CD4-positive, alpha-beta T cell (primary cell): Measurements from ENCODE around the gene IDUA. TPM values are rescaled to one million over a fixed set of nuclear protein-coding genes. Genes with fewer than 3 reads are reported as not detected.

Experiments
- ATAC-seq: fragments of 200-7000 bp; cut with Tn5 transposase; one replicate; pipeline ENCODE4 v1.10.0; 2022; ENCODE audit warnings: mild to moderate bottlenecking; ENCODE audit not compliant: poor library complexity
- CTCF ChIA-PET: fragments of 350-600 bp; sonication (Branson Sonifier 250); formaldehyde crosslinking; loops from one replicate; lab custom pipeline; 2021; ENCODE audit warnings: antibody characterized with exemption, inconsistent platforms; lab: Charles Lee
- POLR2A ChIA-PET: fragments of 350-600 bp; sonication (Branson Sonifier 250); formaldehyde crosslinking; loops from one replicate; lab custom pipeline; 2021; ENCODE audit warnings: antibody characterized with exemption, inconsistent platforms; lab: Charles Lee
- DNase-seq, 14 experiments: peaks; one replicate each; pipeline ENCODE4 v3.0.0-alpha.2; 2013 to 2020; ENCODE audit warnings: mixed read lengths in 2 of 14
- H3K27ac ChIP-seq, 2 donors: one replicate each; pipeline versions ENCODE4 v1.5.1 to v1.7.0; 2013; ENCODE audit warnings: low read length in 2 of 2, low read depth in 1 of 2, mild to moderate bottlenecking in 1 of 2
- H3K27me3 ChIP-seq, 2 experiments: 1 replicate in 1 of 2; 2 replicates in 1 of 2; pipeline versions ENCODE4 v1.6.1 to v1.7.0; 2013; ENCODE audit warnings: low read length in 2 of 2, control low read depth in 1 of 2, mild to moderate bottlenecking in 1 of 2, moderate library complexity in 1 of 2; ENCODE audit not compliant: insufficient read depth in 2 of 2, control insufficient read depth in 1 of 2
- H3K36me3 ChIP-seq: one replicate; pipeline ENCODE4 v1.6.1; 2013; ENCODE audit warnings: low read length, control low read depth; ENCODE audit not compliant: insufficient read depth
- H3K4me1 ChIP-seq: one replicate; pipeline ENCODE4 v1.6.1; 2013; ENCODE audit warnings: low read length, control low read depth; ENCODE audit not compliant: insufficient read depth
- H3K4me3 ChIP-seq: one replicate; pipeline ENCODE4 v1.5.1; 2013; ENCODE audit warnings: mild to moderate bottlenecking, low read length, moderate library complexity
- H3K9me3 ChIP-seq, 2 experiments: 1 replicate in 1 of 2; 2 replicates in 1 of 2; pipeline versions ENCODE4 v1.6.1 to v1.7.0; 2013; ENCODE audit warnings: low read length in 2 of 2, mild to moderate bottlenecking in 2 of 2, control low read depth in 1 of 2, moderate library complexity in 1 of 2; ENCODE audit not compliant: control insufficient read depth in 1 of 2, insufficient read depth in 1 of 2
- H3K27ac Mint-ChIP-seq: one replicate; pipeline ENCODE4 v1.8.0; 2020; ENCODE audit warnings: mixed read lengths
- H3K27me3 Mint-ChIP-seq: one replicate; pipeline ENCODE4 v1.8.0; 2021; ENCODE audit warnings: mixed read lengths
- H3K36me3 Mint-ChIP-seq: one replicate; pipeline ENCODE4 v1.8.0; 2021; ENCODE audit warnings: low read depth, mixed read lengths
- H3K4me1 Mint-ChIP-seq: one replicate; pipeline ENCODE4 v1.8.0; 2021; ENCODE audit warnings: low read depth, mixed read lengths
- H3K4me3 Mint-ChIP-seq: one replicate; pipeline ENCODE4 v1.8.0; 2020; ENCODE audit warnings: mild to moderate bottlenecking, mixed read lengths
- H3K9me3 Mint-ChIP-seq: one replicate; pipeline ENCODE4 v1.8.0; 2020; ENCODE audit warnings: mixed read lengths
- intact Hi-C, 2 experiments: fragments of 100-400 bp; cut with DNase I in 1 of 2; cut with micrococcal nuclease in 1 of 2; formaldehyde crosslinking; loops; one replicate each; pipeline versions ENCODE4 v1.15.1 to v1.9.0; 2023 to 2025; cut with DNase I, micrococcal nuclease
- total RNA-seq, 174 experiments: library from RNA in 2 of 174; stranded (reverse) in 2 of 174; gene quantifications; one replicate each; pipeline ENCODE4 v1.2.3 and lab custom pipeline; 2021 to 2026
- TF ChIP-seq, protein P1 (sequence below): fragments of 200-600 bp; IDR thresholded peaks from one replicate; pipeline ENCODE4 v1.8.0; 2022; ENCODE audit warnings: antibody characterized with exemption, mild to moderate bottlenecking

Gene IDUA
- total RNA-seq, 2 experiments from 2014 or later = 70.2 to 77.8 TPM

DNA sequence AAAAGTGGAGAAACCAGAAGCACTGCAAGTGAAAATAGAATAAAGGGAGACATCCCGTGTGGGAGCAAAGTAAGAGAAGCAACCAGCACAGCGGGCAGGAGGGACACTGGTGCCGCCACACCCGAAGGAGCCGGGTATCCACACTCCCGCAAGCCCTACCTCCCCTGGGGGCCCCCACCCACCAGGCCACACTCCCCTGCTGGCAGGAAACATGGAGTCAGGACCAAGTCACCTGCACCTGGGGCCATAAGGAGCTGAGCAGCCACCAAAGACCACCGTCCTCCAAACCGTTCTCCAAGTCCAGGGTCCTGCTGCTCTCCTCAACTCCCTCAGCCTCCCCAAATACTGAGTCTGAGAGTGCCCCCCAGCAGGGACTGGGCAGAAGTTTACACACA lies 55.1 kb downstream of the IDUA start:
- POLR2A ChIA-PET = no interaction called here
- Mint-ChIP-seq H3K36me3 (no peaks in the 10 kb centered on the region), H3K27me3 (peaks cover 23% of the 10 kb centered on the region), H3K27ac (no peak overlapping the region), H3K4me3 (no peak overlapping the region), H3K4me1 (no peaks in the 10 kb centered on the region), H3K9me3 (no peaks in the 10 kb centered on the region)
- CTCF ChIA-PET = no interaction called here
- peaks cover 2% of the 10 kb centered on the region for H3K4me1 ChIP-seq
- H3K4me3 ChIP-seq = no peak overlapping the region
- H3K27me3 ChIP-seq = peaks cover 18 to 24% of the 10 kb centered on the region in 2 experiments
- TF ChIP-seq, protein P1, sequence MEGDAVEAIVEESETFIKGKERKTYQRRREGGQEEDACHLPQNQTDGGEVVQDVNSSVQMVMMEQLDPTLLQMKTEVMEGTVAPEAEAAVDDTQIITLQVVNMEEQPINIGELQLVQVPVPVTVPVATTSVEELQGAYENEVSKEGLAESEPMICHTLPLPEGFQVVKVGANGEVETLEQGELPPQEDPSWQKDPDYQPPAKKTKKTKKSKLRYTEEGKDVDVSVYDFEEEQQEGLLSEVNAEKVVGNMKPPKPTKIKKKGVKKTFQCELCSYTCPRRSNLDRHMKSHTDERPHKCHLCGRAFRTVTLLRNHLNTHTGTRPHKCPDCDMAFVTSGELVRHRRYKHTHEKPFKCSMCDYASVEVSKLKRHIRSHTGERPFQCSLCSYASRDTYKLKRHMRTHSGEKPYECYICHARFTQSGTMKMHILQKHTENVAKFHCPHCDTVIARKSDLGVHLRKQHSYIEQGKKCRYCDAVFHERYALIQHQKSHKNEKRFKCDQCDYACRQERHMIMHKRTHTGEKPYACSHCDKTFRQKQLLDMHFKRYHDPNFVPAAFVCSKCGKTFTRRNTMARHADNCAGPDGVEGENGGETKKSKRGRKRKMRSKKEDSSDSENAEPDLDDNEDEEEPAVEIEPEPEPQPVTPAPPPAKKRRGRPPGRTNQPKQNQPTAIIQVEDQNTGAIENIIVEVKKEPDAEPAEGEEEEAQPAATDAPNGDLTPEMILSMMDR = no peak
- no peak overlapping the region for H3K27ac ChIP-seq
- no peaks in the 10 kb centered on the region for H3K36me3 ChIP-seq
- intact Hi-C loops = no loop called here
- peaks cover 0 to 9% of the 10 kb centered on the region in 2 experiments for H3K9me3 ChIP-seq
- DNase-seq = no peak
- ATAC-seq = no peak

GRCh38 chr4:1042352-1043055 lies 55.7 kb downstream of the IDUA start:
- Histone ChIP-seq H3K27me3 (peaks cover 23 to 28% of the 10 kb centered on the region in 2 experiments), H3K36me3 (no peaks in the 10 kb centered on the region), H3K4me3 (no peak overlapping the region), H3K4me1 (peaks cover 2% of the 10 kb centered on the region), H3K9me3 (peaks cover 0 to 9% of the 10 kb centered on the region in 2 experiments), H3K27ac (no peak overlapping the region)
- H3K27ac Mint-ChIP-seq = no peak overlapping the region
- H3K4me1 Mint-ChIP-seq = no peaks in the 10 kb centered on the region
- no peak overlapping the region for H3K4me3 Mint-ChIP-seq
- H3K9me3 Mint-ChIP-seq = no peaks in the 10 kb centered on the region
- CTCF ChIA-PET = no interaction called here
- DNase-seq (no peak), ATAC-seq (no peak)
- no peaks in the 10 kb centered on the region for H3K36me3 Mint-ChIP-seq
- intact Hi-C loops = no loop called here
- H3K27me3 Mint-ChIP-seq = peaks cover 26% of the 10 kb centered on the region
- POLR2A ChIA-PET = no interaction called here
- TF ChIP-seq, protein P1 = no peak

DNA sequence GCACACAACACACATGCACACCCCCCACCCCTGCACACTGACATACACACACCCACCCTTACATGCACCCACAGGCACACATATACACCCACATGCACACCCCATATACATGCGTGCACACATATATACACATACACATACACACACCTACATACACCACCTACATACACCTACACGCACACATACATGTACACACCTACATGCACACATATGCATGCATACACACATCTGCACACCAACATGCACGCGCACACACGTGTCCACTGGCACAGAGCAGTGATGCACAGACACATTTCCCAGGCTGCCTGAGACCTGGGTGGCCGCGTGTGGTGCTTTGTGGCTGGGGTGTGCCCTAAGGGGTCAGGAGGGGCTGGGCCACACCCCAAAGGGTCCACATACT lies 56.3 kb downstream of the IDUA start:
- Mint-ChIP-seq H3K4me1 (no peaks in the 10 kb centered on the region), H3K27ac (no peak overlapping the region), H3K4me3 (no peak overlapping the region), H3K9me3 (no peaks in the 10 kb centered on the region), H3K36me3 (no peaks in the 10 kb centered on the region), H3K27me3 (peaks cover 33% of the 10 kb centered on the region)
- ChIA-PET CTCF (no interaction called here), POLR2A (no interaction called here)
- Histone ChIP-seq H3K4me3 (no peak overlapping the region), H3K27me3 (peaks cover 27 to 33% of the 10 kb centered on the region in 2 experiments), H3K4me1 (peaks cover 2% of the 10 kb centered on the region), H3K9me3 (peaks cover 0 to 15% of the 10 kb centered on the region in 2 experiments), H3K36me3 (no peaks in the 10 kb centered on the region), H3K27ac (no peak overlapping the region)
- DNase-seq (no peak), ATAC-seq (no peak)
- TF ChIP-seq, protein P1 = no peak
- intact Hi-C loops = no loop called here
